Loucy (cell line): ENCODE data around the gene SRGAP1.

Experiments
- EZH2phosphoT487 ChIP-seq: fragments of 200-600 bp; IDR thresholded peaks from 2 replicates; pipeline ENCODE4 v1.6.1; 2018; ENCODE audit warnings: antibody characterized with exemption, mild to moderate bottlenecking, moderate library complexity, borderline replicate concordance
- TF ChIP-seq, protein P1 (sequence below): fragments of 200-600 bp; sonication (generic); conservative IDR thresholded peaks from 2 replicates; pipeline ENCODE4 v1.5.1; 2014; ENCODE audit warnings: mild to moderate bottlenecking, antibody characterized with exemption, low read length

DNA sequence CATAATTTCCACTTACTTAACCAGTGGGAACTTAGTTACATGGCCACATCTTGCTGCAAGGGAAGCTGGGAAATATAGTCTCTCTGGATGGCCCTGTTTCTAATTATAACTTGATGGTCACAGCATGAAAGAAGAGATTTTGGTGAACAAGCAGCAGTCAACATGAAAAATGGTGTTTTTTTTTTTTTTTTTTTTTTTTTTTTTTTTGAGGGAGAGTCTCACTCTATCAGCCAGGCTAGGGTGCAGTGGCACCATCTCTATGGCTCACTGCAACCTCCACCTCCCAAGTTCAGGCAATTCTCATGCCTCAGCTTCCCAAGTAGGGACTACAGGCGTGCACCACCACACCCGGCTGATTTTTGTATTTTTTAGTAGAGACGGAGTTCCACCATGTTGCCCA is 10.8 kb downstream of the SRGAP1 start:
- TF ChIP-seq, protein P1, sequence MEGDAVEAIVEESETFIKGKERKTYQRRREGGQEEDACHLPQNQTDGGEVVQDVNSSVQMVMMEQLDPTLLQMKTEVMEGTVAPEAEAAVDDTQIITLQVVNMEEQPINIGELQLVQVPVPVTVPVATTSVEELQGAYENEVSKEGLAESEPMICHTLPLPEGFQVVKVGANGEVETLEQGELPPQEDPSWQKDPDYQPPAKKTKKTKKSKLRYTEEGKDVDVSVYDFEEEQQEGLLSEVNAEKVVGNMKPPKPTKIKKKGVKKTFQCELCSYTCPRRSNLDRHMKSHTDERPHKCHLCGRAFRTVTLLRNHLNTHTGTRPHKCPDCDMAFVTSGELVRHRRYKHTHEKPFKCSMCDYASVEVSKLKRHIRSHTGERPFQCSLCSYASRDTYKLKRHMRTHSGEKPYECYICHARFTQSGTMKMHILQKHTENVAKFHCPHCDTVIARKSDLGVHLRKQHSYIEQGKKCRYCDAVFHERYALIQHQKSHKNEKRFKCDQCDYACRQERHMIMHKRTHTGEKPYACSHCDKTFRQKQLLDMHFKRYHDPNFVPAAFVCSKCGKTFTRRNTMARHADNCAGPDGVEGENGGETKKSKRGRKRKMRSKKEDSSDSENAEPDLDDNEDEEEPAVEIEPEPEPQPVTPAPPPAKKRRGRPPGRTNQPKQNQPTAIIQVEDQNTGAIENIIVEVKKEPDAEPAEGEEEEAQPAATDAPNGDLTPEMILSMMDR: no peak
- no peak for TF ChIP-seq EZH2phosphoT487
